HG03460 (cell line): ENCODE results near the gene LRP8.
A peak's percentile ranks its signal among the peaks of the same experiment; 100 is the strongest.

ENCODE experiments used
- ATAC-seq: cut with Tn5 transposase; IDR thresholded peaks from one replicate; pipeline ENCODE4 v1.9.1; 2021; ENCODE audit not compliant: unreplicated experiment

LRP8 gene

DNA sequence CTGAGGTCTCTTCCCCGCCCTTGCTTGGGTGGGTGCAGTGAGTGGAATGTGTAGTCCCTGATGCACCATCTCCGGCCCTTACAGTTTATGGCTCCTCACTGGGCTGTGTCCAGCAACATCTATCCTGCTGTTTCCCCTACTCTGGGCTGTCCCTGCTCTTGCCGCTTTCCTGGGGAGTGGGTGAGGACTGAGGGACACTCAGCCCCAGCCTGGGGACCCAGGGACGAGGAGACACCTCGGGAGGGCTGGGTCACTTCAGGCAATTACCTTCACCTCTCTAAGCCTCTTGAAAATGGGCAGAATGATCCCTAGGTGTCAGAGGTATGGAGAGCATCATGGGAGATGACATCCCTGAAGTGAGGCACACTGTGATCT, 13.6 kb upstream of the LRP8 start:
- ATAC-seq = no peak

DNA sequence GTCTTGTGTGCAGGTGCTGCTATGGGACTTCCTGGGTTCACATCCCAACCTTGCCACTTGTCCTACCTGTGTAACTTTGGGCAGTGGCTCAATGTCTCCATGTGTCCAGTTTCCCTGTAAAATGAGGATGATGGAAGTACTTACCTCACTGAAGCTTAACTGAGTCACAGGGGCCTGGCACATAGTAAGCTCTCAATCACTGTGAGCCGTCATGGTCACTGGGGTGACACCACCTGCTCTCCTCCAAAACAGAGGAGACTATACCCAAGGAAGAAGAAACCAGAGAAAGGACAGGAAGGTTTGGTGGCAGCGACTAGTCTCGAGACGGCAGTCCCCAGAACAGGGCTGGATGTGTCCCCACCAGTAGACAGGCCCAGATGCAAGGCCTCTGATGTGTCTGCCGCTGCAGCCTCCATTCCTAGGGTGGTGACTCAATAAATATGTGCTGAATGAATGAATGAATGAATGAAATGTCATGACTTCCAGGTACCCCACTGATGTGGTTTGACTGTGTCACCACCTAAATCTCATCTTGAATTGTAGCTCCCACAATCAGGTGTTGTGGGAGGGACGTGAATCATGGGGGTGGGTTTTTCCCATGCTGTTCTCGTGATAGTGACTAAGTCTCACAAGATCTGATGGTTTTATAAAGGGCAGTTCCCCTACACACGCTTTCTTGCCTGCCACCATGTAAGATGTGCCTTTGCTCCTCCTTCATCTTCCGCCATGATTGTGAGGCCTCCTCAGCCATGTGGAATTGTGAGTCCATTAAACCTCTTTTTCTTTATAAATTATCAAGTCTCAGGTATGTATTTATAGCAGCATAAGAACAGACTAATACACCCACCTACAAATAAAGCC, 13.0 kb upstream of the LRP8 start:
- ATAC-seq = no peak

DNA sequence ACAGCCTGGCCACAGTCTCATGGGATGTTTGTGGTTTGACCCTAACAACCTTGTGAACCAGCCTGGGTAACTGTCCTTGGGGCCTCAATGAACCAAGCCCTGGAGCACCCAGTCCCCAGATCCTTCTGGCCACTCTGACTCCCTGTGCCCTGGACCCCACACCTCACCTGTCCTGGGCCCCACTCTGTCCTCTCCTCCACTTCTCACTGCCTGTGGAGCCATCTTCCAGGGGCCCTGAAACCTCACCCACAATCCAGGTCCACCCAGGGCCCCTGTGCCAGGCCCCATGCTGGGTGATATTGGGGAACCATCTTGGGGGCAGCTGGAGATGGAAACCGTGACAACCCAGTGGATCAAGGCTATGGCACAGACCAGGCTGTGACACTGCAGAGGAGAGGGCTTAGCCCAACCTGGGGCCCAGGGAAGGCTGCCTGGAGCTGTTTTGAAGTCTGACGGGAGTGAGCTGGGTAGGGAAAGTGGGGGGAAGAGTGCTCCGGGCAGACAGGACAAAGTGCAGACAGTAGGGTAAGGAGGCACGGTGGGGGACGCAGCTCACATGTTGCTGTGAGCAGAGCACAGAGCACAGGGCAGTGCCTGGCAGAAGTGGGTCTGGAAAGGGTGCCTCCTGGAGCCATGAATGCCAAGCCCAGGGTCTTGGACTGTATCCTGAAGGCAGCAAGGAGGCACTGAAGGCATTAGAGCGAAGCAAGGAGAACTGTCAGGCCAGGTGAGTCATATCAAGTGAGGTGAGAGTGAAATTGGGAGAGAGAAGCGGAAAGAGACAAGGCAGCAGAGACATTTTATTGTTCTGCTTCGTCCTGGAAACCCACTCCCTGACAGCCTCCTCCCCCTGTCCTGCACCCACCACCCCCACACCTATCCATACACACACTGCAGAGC, 12.1 kb upstream of the LRP8 start:
- ATAC-seq = no peak

DNA sequence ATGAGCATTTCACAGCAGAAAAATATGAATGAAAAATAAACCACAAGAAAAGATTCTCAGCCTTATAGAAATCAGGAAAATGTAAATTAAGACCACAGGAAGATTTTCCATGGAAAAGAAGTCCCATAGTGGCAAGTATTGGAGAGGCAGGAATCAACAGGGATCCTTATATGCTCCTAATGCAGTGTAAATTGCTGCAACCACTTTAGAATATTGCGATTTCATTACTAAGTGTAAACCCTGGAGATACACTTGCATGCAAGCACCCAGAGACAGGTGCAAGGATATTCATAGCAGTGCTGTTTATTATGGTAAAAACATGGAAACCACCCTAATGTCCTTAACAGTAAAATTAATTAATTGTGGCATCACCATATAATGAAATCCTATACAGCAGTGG, 10.6 kb upstream of the LRP8 start:
- ATAC-seq = no peak

DNA sequence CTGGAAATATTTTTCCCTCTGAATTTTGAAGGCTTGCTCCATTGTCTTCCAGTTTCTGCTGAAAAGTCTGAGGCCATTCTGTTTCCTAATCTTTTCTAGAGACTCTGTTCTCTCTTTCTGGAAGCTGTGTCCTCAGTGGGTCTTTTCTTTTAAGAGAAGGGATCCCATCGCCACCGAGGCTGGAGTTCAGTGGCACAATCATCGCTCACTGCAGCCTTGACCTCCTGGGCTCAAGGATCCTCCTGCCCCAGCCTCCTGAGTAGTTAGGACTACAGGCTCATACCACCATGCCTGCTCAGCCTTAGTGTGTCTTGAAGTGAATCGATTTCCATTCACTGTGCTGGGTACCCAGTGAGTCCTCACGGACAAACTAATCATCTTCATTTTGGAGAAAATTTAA, 9.6 kb upstream of the LRP8 start:
- no peak for ATAC-seq

DNA sequence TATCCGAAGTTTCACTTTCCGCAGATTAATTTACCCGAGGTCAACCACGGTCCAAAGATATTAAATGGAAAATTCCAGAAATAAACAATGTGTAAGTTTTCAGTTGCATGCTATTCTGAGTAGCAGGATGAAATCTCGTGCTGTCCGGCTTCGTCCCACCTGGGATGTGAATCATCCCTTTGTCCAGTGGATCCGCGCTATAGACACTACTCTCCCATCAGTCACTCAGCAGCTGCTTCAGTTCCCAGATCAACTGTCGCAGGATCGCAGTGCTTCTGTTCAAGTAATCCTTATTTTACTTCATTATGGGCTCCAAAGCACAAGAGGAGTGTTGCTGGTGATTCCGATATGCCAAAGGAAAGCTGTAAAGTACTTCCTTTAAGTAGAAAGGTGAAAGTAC, 8.3 kb upstream of the LRP8 start:
- no peak for ATAC-seq

DNA sequence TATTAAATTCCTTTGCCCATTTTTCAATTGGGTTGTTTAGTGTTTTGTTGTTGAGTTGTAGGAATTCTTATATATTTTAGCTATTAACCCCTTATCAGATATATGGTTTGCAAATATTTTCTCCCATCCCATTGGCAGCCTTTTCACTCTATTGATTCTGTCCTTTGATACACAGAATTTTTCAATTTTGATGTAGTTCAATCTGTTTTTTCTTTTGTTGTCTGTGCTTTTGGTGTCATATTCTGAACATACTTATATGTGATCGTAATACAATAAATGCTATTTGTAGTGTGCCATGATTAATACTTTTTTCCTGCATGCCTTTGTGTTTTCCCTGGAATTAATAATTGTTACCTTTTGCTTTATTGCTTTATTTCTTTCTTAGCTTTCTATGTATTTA, 7.8 kb upstream of the LRP8 start:
- no peak for ATAC-seq

DNA sequence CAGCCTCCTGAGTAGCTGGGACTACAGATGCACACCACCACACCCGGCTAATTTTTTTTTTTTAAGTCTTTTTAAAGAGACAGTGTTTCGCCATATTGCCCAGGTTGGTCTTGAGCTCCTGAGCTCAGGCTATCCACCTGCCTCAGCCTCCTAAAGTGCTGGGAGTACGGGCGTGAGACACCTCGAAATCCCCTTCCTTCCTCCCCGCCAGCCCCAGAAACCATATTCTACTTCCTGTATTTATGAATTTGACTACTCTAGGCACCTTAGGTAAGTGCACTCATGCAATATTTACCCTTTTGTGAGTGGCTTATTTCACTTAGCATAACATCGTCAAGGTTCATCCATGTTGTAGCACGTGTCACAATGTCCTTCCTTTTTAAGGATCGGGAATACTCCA, 6.9 kb upstream of the LRP8 start:
- ATAC-seq = no peak

DNA sequence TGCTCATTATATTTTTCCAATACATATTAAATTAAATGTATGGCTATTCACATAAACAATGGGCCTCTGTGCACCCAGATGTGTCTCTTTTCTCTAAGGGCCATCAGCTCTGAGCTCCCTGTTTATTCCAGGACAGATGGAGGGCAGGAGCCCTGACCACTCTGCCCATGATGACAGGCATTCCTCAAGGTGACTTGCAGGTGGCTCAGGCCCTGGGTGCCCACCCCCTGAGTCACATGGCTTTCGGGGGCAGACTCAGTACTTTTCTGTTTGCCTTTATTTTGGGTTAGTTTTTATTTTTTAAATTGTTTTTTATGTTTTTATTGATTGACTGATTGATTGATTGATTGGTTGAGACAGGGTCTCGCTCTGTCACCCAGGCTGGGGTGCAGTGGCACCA, 6.4 kb upstream of the LRP8 start:
- ATAC-seq = no peak

DNA sequence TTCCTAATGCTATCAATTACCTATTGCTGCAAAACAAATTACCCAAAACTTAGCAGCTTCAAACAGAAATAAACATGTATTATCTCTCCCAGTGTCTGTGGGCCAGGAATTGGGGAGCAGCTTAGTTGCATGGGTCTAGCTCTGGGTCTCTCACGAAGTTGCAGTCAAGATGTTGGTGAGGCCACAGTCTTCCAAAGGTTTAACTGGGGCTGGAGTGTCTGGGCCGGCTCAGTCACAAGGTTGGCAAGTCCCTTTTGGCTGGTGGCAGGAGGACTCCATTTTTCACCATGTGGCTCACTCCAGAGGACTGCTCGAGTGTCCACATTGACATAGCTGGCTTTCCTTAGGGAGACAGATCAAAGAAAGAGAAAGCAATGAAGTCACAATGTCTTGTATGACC, 5.0 kb upstream of the LRP8 start:
- no peak for ATAC-seq

DNA sequence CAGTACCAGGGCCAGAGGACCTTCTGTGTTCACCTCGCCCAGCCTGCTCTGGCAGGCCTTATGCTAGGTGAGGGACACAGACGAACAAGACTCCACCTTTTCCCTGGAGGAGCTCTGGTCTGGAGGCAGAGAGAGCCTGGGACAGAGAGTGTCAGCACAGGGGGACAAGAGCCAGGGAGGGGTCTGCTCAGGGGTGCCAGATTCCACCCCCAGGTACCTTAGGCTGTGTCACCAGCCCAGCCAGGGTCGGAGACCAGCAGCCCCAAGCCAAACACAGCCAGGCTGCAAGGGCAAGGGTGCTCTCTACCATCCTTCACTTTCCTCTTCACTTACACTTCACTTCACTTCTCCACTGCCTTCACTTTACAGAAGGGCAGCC, 4.3 kb upstream of the LRP8 start:
- no peak for ATAC-seq

DNA sequence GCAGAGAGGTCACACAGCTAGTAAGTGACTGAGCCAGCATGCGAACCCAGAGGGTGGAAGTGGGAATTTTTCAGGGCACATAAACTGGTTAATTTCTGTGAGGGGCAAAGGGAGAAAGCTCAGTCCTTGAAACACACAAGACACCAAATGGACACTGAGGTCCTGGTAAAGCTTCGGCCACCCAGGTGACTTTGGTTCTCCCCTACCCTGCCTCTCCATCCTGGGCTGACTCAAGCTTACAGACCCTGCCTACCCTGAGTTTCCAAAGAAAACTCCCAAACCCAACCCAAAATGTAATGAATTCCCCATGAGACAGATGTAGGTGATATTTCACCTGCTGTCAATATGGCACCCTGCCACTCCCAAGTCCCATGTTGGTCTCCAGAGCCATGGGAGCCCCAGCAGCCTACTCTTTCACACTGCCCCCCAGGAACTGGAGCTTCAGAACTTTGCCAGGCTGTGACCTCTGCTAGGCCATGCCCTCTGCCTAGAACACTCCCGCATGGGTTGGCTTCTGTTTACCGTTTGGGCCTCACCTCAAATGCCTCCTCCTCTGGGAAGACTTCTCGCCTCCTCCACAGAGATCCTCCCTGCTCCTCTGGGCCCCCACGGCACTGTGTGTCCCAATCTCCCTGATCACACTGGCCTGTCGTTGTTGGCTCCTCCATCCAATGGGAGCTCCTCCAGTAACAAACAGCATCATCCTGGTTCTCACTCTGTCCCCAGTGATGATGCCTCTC, 3.7 kb upstream of the LRP8 start:
- ATAC-seq = no peak

DNA sequence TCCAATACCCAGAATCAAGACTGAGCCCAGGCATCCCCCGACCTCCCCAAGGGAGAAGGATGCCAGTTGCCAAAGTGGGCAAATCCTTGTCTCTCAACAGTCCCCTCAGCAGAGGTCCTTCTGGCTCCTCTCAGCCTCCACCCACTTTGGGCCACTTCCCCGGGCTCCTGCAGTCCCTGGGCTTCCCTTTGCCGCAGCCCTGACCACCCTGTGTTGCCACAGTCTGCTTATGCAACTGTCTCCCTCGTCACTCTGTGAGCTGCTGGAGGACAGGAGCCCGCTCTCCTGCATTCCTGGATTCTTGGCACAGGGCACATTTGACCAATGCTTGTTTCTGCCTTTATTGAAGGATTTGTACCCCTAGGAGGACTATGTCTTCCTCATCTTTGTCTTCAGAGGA, 2.9 kb upstream of the LRP8 start:
- no peak for ATAC-seq

DNA sequence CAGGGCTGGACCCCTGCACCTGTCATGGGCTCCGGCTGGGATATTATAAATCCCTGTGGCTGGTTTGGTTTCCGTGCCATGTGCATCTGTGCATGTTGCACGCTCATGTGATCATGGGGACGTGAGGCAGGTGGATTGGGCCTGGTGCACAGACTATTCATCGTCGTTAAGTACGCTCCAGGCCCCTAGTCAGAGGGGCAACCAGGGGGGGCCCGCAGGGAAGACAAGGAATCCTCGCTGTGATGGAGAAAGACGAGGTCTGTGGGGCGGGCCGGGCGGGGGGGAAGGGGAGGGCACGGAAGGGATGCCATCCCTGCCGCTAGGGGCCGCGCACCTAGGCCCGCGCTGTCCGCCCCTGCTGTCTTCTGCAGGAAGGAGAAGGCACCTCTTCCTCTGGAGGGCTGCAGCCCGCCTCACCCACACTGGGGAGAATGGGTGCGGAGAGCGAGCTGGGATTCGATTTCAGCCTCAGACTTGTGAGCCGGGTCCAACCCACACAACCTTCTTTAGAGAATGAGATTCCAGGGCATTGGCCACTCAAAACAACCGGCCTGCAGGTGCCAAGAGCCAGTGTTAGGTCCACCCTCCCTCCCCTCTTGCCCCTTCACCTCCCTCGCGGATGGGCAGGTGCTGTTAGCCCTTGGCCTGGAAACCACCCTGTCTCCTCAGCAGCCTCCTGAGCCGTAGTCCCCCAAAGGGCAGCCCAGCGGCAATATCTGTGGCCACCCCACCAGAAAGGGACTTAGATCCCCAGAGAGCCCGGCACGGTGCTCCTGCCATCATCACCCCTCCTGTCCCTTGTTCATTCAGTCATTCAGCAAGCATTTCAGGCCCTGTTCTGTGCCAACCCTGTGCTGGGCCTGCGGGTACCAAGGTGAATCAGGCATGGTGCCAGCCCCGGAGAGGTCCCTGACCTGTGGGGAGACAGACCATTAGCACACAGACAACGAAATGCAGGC, 950 bp upstream of the LRP8 start:
- no peak for ATAC-seq

DNA sequence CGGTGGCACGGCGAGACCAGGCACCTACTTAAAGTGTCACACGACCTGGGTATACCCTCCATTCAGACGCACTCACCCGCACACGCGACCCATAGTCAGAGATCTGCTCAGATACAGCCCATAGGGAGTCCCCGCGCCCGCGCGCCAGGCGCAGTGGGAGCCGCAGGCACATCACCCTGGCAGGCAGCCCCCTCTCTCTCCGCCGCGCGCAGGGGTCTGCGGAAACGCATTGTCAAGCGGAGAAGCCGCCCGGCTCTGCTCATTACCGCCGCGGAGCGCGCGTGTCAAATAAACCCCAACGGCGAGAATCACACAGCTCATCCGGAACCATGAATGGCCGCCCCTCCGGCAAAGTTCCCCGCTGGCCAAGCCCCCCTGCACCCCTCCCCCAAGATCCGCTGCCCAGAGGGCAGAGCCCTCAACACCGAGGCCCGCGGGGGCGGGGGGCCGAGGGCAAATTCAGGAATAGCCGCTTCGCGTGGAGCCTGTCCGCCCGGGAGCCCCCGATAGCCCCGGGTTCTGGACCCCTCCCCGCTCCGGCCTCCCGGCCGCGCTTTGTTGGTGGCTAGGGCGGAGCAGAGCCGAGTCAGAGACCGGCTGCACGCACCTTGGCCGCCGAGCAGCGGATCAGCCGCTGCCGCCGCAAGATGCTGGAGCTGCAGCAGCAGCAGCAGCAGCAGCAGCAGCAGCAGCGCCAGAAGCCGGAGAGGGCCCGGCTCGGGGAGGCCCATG, 522 bp downstream of the LRP8 start:
- ATAC-seq = peak; percentile 7

DNA sequence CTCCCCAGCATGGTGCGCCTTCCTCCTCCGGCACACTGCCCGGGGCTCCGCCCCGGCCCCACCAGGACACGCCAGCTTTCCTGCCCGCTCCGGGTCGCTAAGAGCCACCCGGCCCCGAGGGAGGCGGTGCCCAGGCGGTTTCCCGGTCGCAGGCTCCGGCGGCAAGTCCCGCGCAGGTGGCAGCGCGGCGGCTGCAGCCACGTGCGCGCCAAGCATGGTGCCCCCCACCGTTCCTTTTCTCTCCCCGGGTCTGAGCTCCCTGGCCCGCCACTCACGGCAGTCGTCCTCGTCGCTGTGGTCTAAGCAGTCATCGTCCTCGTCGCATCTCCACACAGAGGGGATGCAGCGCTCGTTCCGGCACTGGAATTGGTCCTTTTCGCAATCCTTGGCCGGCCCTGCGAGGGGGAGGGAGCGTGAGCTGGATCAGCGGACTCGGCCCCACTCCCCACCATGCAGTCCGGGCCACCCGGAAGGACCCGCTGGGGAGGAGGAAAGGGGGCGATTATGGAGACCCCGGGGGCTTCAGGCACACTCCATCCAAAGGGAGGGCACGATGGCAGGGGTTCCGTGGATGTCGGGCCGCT, 1.2 kb downstream of the LRP8 start:
- peak; percentile 19 for ATAC-seq

DNA sequence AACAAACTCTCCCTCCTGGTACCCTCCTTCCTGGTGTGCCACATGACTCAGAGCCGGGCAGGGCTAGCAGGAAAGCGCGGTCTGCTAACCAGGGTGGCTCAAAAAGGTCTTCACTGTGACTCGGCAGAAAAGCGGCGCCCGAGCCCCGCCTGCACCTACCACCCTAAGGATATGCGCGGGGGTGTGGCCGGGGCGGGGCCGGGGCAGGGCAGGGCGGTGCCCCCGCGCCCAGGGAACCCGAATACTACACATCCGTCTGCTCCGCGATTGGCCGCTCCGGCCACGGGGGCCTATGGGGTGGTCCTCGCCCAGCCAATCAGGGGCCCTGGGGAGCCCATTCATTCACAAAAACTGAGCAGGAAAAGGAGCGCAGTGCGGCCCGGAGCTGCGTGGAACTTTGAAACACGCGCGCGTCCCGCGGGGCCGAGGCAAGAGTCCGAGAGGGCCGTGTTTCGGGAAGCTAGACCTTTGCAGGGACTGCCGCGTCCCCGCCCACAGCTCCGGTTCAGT, 1.7 kb downstream of the LRP8 start:
- peak; percentile 80 for ATAC-seq

DNA sequence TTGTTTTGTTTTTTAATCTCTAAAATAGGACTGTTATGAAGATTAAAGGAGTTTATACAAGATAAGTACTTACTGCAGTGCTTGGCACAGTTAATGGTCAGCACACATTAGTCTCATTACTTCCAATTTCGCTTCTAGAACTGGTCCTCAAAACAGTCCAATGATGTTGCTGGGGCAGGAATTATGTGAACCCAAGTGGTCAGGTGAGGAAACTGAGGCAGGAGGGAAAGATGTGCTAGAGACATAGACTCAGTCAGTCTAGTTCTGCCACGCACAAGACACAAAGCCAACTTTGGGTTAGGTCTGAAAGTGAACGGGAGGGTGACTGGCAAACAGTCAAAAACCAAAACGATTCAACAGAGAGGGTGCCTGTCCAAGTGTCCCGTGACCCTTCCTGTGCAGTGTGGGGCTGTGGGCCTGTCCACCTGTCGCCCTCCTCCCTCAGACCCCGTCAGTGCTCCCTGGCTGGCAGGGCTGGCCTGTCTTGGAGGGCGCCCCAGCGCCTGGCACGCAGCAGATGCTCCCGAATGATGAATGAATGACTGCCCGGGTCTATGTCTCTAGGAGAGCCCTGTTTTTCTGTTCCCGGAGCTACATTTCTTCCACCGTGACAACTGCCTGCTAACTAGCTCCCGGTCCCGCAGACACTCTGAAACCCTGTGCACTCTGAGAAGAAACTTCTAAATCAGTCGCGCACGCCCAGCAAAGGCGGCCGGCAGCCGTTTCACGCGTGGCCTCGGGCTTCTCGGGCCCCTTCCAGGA, 2.4 kb downstream of the LRP8 start:
- no peak for ATAC-seq
